ENCODE data around the gene CHCHD6. TPM values are rescaled to one million over a fixed set of nuclear protein-coding genes. Genes with fewer than 3 reads are reported as not detected.

Gene CHCHD6
- total and polyA plus RNA-seq, 2 donors (not counting 3 experiments of a cell fraction or from before 2014, with no cell fraction given), result 8.4 to 10.1 TPM

- Histone ChIP-seq H3K9me3 (replicated peaks; ENCODE audit: control insufficient read depth, insufficient read depth, low read length) (no peaks in the 10 kb centered on the region), H3K4me2 (ENCODE audit: insufficient read depth, low read length) (no peak overlapping the region), H3K4me3 (replicated peaks in 1 of 3; ENCODE audit: insufficient read depth in 1 of 3, low read depth in 1 of 3, low read length in 3 of 3) (no peak overlapping the region), H3K27ac (ENCODE audit: insufficient read depth, low read depth, low read length) (no peak overlapping the region), H4K20me1 (replicated peaks; ENCODE audit: control insufficient read depth, extremely low read depth, insufficient read depth, low read length) (no peaks in the 10 kb centered on the region), H3K79me2 (ENCODE audit: control insufficient read depth, insufficient read depth, low read length) (no peaks in the 10 kb centered on the region), H3K9me1 (replicated peaks; ENCODE audit: control insufficient read depth, extremely low read depth, insufficient read depth, low read length) (no peaks in the 10 kb centered on the region), H3K9ac (replicated peaks; ENCODE audit: extremely low read depth, insufficient read depth, low read length) (no peak overlapping the region), H3K36me3 (ENCODE audit: control insufficient read depth in 2 of 2, extremely low read depth in 1 of 2, insufficient read depth in 2 of 2, low read length in 2 of 2) (no peaks in the 10 kb centered on the region), H3K27me3 (ENCODE audit: control insufficient read depth in 2 of 2, insufficient read depth in 2 of 2, low read length in 2 of 2) (peaks cover 8 to 32% of the 10 kb centered on the region in 2 experiments), H2AFZ (ENCODE audit: low read depth, low read length) (no peak overlapping the region), H3K4me1 (ENCODE audit: control insufficient read depth, extremely low read depth, insufficient read depth, low read length) (peaks cover 5% of the 10 kb centered on the region)
- DNase-seq (ENCODE audit: low read depth, low spot score) (no peak), FAIRE-seq (no peak)
- ChIA-PET POLR2A (no interaction called here), CTCF (no interaction called here)
- dilution Hi-C loops (cut with MboI; ENCODE audit: extremely low pct_ligation_motif_present, low sequenced_read_pairs), result no loop called here
- no TSS peak for BruUV-seq (replicated peaks)
- intact Hi-C loops (cut with micrococcal nuclease), result no loop called here
- TF ChIP-seq CTCF (IDR thresholded peaks at IDR 0.05; ENCODE audit: extremely low read depth in 1 of 2, insufficient read depth in 1 of 2, low read depth in 1 of 2, low read length in 2 of 2) (no peak), MAX (IDR thresholded peaks at IDR 0.05; ENCODE audit: insufficient read depth, insufficient read length) (no peak), MYC (IDR thresholded peaks at IDR 0.05; ENCODE audit: low read depth, low read length) (no peak), JUN (IDR thresholded peaks at IDR 0.05; ENCODE audit: borderline replicate concordance, insufficient read depth, insufficient read length, low read depth) (no peak), EZH2 (IDR thresholded peaks at IDR 0.05; ENCODE audit: borderline replicate concordance, low read depth, low read length, severe bottlenecking) (no peak), GATA2 (IDR thresholded peaks at IDR 0.05; ENCODE audit: insufficient read depth, insufficient read length, low read depth, low read length) (no peak), POLR2AphosphoS5 (IDR thresholded peaks at IDR 0.05; ENCODE audit: insufficient read depth, low read depth, low read length) (no peak), POLR2A (IDR thresholded peaks at IDR 0.05; ENCODE audit: low read depth, low read length) (no peak), FOS (IDR thresholded peaks at IDR 0.05; ENCODE audit: borderline replicate concordance, insufficient read depth, low read length) (no peak)
These were observed 5.0 kb upstream of the CHCHD6 start for GRCh38 chr3:126699011-126699410.

Data from endothelial cell of umbilical vein (primary cell).